Neural progenitor cell (in vitro differentiated cells): ENCODE data around the gene GMCL2. TPM values are rescaled to one million over a fixed set of nuclear protein-coding genes. Genes with fewer than 3 reads are reported as not detected.

Experiments used
- DNase-seq: peaks from one replicate; pipeline ENCODE4 v3.0.0-alpha.2; 2016; ENCODE audit warnings: low spot score
- H2AFZ ChIP-seq: fragments of 200-600 bp; sonication (generic); replicated peaks from 2 replicates; pipeline ENCODE4 v1.6.1; 2016; ENCODE audit warnings: antibody characterized with exemption
- H3F3A ChIP-seq: fragments of 200-600 bp; sonication (generic); 2 replicates; pipeline ENCODE4 v1.6.1; 2016; ENCODE audit warnings: antibody characterized with exemption, low read depth
- H3K27ac ChIP-seq: fragments of 200-600 bp; sonication (generic); 2 replicates; pipeline ENCODE4 v1.5.1; 2016; ENCODE audit warnings: mild to moderate bottlenecking
- H3K27me3 ChIP-seq: fragments of 200-600 bp; sonication (generic); 2 replicates; pipeline ENCODE4 v1.6.1; 2016; ENCODE audit warnings: mild to moderate bottlenecking, moderate library complexity
- H3K36me3 ChIP-seq: fragments of 200-600 bp; sonication (generic); 2 replicates; pipeline ENCODE4 v1.5.1; 2016
- H3K4me1 ChIP-seq: fragments of 200-600 bp; sonication (generic); 2 replicates; pipeline ENCODE4 v1.6.1; 2016; ENCODE audit warnings: mixed run types
- H3K4me2 ChIP-seq: fragments of 200-600 bp; sonication (generic); 2 replicates; pipeline ENCODE4 v1.6.1; 2016
- H3K4me3 ChIP-seq: fragments of 200-600 bp; sonication (generic); 2 replicates; pipeline ENCODE4 v1.5.1; 2016
- H3K79me2 ChIP-seq: fragments of 200-600 bp; sonication (generic); 2 replicates; pipeline ENCODE4 v1.6.1; 2016; ENCODE audit warnings: low read depth
- H3K9ac ChIP-seq: fragments of 200-600 bp; sonication (generic); 2 replicates; pipeline ENCODE4 v1.6.1; 2016
- H3K9me3 ChIP-seq: fragments of 200-600 bp; sonication (generic); 2 replicates; pipeline ENCODE4 v1.5.1; 2016; ENCODE audit warnings: low read depth
- H4K20me1 ChIP-seq: fragments of 200-600 bp; sonication (generic); 2 replicates; pipeline ENCODE4 v1.6.1; 2016; ENCODE audit warnings: low read depth
- H3K27ac Mint-ChIP-seq: 3 replicates; pipeline ENCODE4 v1.8.0; 2021; ENCODE audit warnings: mixed read lengths
- H3K27me3 Mint-ChIP-seq: 2 replicates; pipeline ENCODE4 v1.8.0; 2022; ENCODE audit warnings: low read depth, mild to moderate bottlenecking, inconsistent platforms, moderate library complexity, mixed read lengths; ENCODE audit not compliant: insufficient read depth
- H3K36me3 Mint-ChIP-seq: 3 replicates; pipeline ENCODE4 v1.8.0; 2021; ENCODE audit warnings: mixed read lengths
- H3K4me1 Mint-ChIP-seq: 3 replicates; pipeline ENCODE4 v1.8.0; 2021; ENCODE audit warnings: mixed read lengths
- H3K4me3 Mint-ChIP-seq: 3 replicates; pipeline ENCODE4 v1.8.0; 2021; ENCODE audit warnings: mild to moderate bottlenecking, moderate library complexity, mixed read lengths
- H3K9me3 Mint-ChIP-seq: 3 replicates; pipeline ENCODE4 v1.8.0; 2020; ENCODE audit warnings: mixed read lengths
- CTCF ChIP-seq: fragments of 200-600 bp; sonication (generic); IDR thresholded peaks from 2 replicates; pipeline ENCODE4 v1.5.1; 2017; ENCODE audit warnings: antibody characterized with exemption, mild to moderate bottlenecking
- EZH2 ChIP-seq: fragments of 200-600 bp; sonication (generic); IDR thresholded peaks from 2 replicates; pipeline ENCODE4 v1.6.1; 2017; ENCODE audit warnings: antibody characterized with exemption, mild to moderate bottlenecking, moderate library complexity
- EZH2phosphoT487 ChIP-seq: fragments of 200-600 bp; sonication (generic); IDR thresholded peaks from 2 replicates; pipeline ENCODE4 v1.6.1; 2017; ENCODE audit warnings: antibody characterized with exemption
- total RNA-seq: library from RNA; depleted of rRNA; stranded (reverse); fragments of >200 nt; gene quantifications from 2 replicates; pipeline ENCODE4 v1.2.3, GENCODE V29; 2015; ENCODE audit warnings: low replicate concordance

The GMCL2 gene
- total RNA-seq, 1 donor from 2014 or later = not detected

GRCh38 chr5:178235588-178235974 lies 48.4 kb upstream of the GMCL2 start:
- H3K4me1 ChIP-seq = peaks cover 9% of the 10 kb centered on the region
- H3K4me2 ChIP-seq = no peak overlapping the region
- H3K9me3 Mint-ChIP-seq = no peaks in the 10 kb centered on the region
- peaks cover 6% of the 10 kb centered on the region for H3K36me3 Mint-ChIP-seq
- no peak overlapping the region for H3K9ac ChIP-seq
- H3K79me2 ChIP-seq = peaks cover 15% of the 10 kb centered on the region
- no peaks in the 10 kb centered on the region for H3K36me3 ChIP-seq
- peaks cover 9% of the 10 kb centered on the region for H3K27me3 Mint-ChIP-seq
- peaks cover 15% of the 10 kb centered on the region for H4K20me1 ChIP-seq
- no peak for TF ChIP-seq EZH2
- no peaks in the 10 kb centered on the region for H3K9me3 ChIP-seq
- no peak overlapping the region for H3K4me3 Mint-ChIP-seq
- DNase-seq = no peak
- no peak overlapping the region for H3K27ac ChIP-seq
- H2AFZ ChIP-seq = no peak overlapping the region
- H3K4me3 ChIP-seq = no peak overlapping the region
- H3K27me3 ChIP-seq = no peaks in the 10 kb centered on the region
- peak overlapping the region; percentile 57 for H3K27ac Mint-ChIP-seq
- peaks cover 21% of the 10 kb centered on the region for H3K4me1 Mint-ChIP-seq
- H3F3A ChIP-seq = peaks cover 30% of the 10 kb centered on the region

DNA sequence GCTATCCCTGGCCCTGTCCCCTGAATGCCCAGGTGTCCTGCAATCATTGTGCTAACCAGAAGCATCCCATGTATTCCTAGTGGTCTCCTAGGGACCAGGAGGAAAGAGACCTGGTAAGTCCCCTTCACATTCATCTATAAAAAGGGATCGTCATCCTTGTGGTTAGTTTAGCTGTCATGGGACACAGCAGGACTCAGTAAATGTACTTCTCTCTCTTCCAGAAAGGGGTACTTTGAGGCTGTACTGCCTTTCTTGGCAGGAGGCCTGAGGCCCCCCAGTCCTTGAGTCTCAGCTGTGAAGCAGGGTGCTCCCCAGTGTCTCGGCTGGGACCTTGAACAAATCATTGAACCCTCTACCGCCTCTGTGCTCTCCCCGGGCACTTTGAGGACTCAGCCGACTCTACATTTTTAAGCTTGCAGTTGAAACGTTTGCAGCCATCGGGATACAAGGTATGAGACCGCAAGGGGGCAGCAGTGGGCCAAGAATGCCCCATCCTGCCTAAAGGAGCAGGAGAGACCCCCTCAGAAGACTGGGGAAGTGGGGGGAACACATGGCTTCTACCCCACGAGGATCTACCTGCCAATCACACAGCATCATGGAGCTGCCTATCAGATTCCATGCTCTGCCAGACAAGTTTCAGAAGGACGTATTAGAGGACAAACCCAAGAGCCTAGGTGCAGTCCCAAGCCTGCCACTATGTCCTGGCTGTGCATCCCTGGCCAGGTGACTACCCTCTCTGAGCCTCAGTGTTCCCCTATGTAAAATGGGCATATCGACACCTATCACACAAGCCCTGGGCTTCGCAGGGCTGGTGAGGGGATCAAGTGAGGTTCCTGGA lies 47.8 kb upstream of the GMCL2 start:
- Mint-ChIP-seq H3K36me3 (peaks cover 10% of the 10 kb centered on the region), H3K4me1 (peaks cover 22% of the 10 kb centered on the region), H3K4me3 (peak overlapping the region; percentile 24), H3K27ac (no peak overlapping the region), H3K9me3 (no peaks in the 10 kb centered on the region), H3K27me3 (peaks cover 7% of the 10 kb centered on the region)
- Histone ChIP-seq H2AFZ (no peak overlapping the region), H3K9ac (no peak overlapping the region), H3K4me3 (no peak overlapping the region), H3F3A (peaks cover 30% of the 10 kb centered on the region), H3K79me2 (peaks cover 18% of the 10 kb centered on the region), H3K27me3 (no peaks in the 10 kb centered on the region), H4K20me1 (peaks cover 16% of the 10 kb centered on the region), H3K36me3 (no peaks in the 10 kb centered on the region), H3K4me2 (no peak overlapping the region), H3K27ac (no peak overlapping the region), H3K9me3 (no peaks in the 10 kb centered on the region), H3K4me1 (peaks cover 9% of the 10 kb centered on the region)
- TF ChIP-seq CTCF = peak; percentile 86
- TF ChIP-seq EZH2phosphoT487 = no peak
- peak; percentile 89 for DNase-seq

GRCh38 chr5:178234121-178234749 lies 47.1 kb upstream of the GMCL2 start:
- no peak overlapping the region for H3K4me2 ChIP-seq
- peaks cover 6% of the 10 kb centered on the region for H3K27me3 Mint-ChIP-seq
- peaks cover 24% of the 10 kb centered on the region for H4K20me1 ChIP-seq
- H3K27me3 ChIP-seq = no peaks in the 10 kb centered on the region
- H3K4me1 ChIP-seq = peaks cover 9% of the 10 kb centered on the region
- H3K79me2 ChIP-seq = peaks cover 18% of the 10 kb centered on the region
- TF ChIP-seq CTCF = no peak
- TF ChIP-seq EZH2 = no peak
- no peak for TF ChIP-seq EZH2phosphoT487
- no peaks in the 10 kb centered on the region for H3K9me3 Mint-ChIP-seq
- H3K9me3 ChIP-seq = no peaks in the 10 kb centered on the region
- no peak overlapping the region for H2AFZ ChIP-seq
- H3K36me3 ChIP-seq = no peaks in the 10 kb centered on the region
- no peak overlapping the region for H3K4me3 ChIP-seq
- peak overlapping the region; percentile 24 for H3K4me3 Mint-ChIP-seq
- H3K36me3 Mint-ChIP-seq = peaks cover 15% of the 10 kb centered on the region
- no peak for DNase-seq
- peaks cover 23% of the 10 kb centered on the region for H3K4me1 Mint-ChIP-seq
- H3F3A ChIP-seq = peaks cover 30% of the 10 kb centered on the region
- H3K27ac ChIP-seq = no peak overlapping the region
- no peak overlapping the region for H3K27ac Mint-ChIP-seq
- no peak overlapping the region for H3K9ac ChIP-seq
